ENCODE data around the gene ERC1. TPM values are rescaled to one million over a fixed set of nuclear protein-coding genes. Genes with fewer than 3 reads are reported as not detected.
"Not testable (repeated sequence)": the region's sequence is repeated elsewhere in the genome, so short reads cannot be mapped to it uniquely, and the experiment has no call there.

The ERC1 gene
- total and polyA plus RNA-seq, 9 of the 15 experiments (the other 6 are each of a cell fraction or from before 2014, with no cell fraction given): 0.74 to 11.8 (median 4.8) TPM

GRCh38 chr12:1198854-1199253 is 207.8 kb downstream of the ERC1 start:
- H3K27ac ChIP-seq (ENCODE audit: extremely low read depth, low read depth, low read length); H3K9me3 ChIP-seq (replicated peaks; ENCODE audit: control insufficient read depth, insufficient read depth, low read depth, low read length); H3K9me1 ChIP-seq (ENCODE audit: control insufficient read depth, insufficient read depth, low read length); H2AFZ ChIP-seq (ENCODE audit: low read depth, low read length); H3K79me2 ChIP-seq (ENCODE audit: control insufficient read depth, insufficient read depth, low read length); BruUV-seq (replicated peaks); H3K4me2 ChIP-seq (ENCODE audit: insufficient read depth, low read length); H3K36me3 ChIP-seq (ENCODE audit: control insufficient read depth, insufficient read depth, low read length); in situ Hi-C loops (cut with MboI); H3K4me1 ChIP-seq (replicated peaks in 1 of 2; ENCODE audit: control insufficient read depth in 2 of 2, insufficient read depth in 2 of 2, low read length in 2 of 2); FAIRE-seq; H3K27me3 ChIP-seq (ENCODE audit: control insufficient read depth in 2 of 2, insufficient read depth in 2 of 2, low read length in 2 of 2); H3K9ac ChIP-seq (ENCODE audit: insufficient read depth in 1 of 2, low read depth in 2 of 2, low read length in 2 of 2); ATAC-seq; H4K20me1 ChIP-seq (replicated peaks; ENCODE audit: control insufficient read depth, insufficient read depth, low read length); POLR2A ChIA-PET; CTCF ChIA-PET (ENCODE audit: low intra/inter-chr PET ratio); DNase-seq (ENCODE audit: extremely low read depth in 1 of 4, low spot score in 3 of 4); intact Hi-C loops (cut with micrococcal nuclease); H3K4me3 ChIP-seq: not testable (repeated sequence)
- peak in 1 of 2 experiments; percentile 58; a peak in 1 of 3 replicates for TF ChIP-seq CBX3 (IDR thresholded peaks at IDR 0.05; ENCODE audit: borderline replicate concordance in 1 of 2, low read length in 2 of 2)
- WGBS (ENCODE audit: insufficient coverage, low coverage, missing lambda C conversion rate): 92% methylated on average over 4 of the region's 5 CpGs

DNA sequence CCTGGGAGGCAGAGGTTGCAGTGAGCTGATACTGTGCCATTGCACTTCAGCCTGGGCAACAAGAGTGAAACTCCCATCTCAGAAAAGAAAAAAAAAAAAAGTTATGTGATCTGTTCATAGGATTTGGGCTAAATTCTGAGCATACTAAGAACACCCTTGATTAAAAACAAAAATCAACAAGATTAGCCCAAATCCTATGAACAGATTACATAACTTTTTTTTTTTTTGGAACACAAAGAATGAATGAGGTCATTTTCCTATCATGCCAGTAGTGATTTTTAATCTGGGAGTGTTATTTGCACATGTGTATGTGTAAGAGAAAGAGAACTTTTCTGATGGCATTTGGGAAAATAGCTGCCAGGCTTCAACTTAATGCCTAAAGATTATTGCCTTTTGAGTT is 208.7 kb downstream of the ERC1 start:
- intact Hi-C loops (cut with micrococcal nuclease): no loop called here

More for the DNA sequence above, 208.7 kb downstream of the ERC1 start:
- no peaks in the 10 kb centered on the region for H4K20me1 ChIP-seq (replicated peaks; ENCODE audit: control insufficient read depth, insufficient read depth, low read length)
- H3K9me3 ChIP-seq (replicated peaks; ENCODE audit: control insufficient read depth, insufficient read depth, low read depth, low read length): peaks cover 2% of the 10 kb centered on the region; the same call in 1 of the 2 replicates
- no peak overlapping the region for H3K4me2 ChIP-seq (ENCODE audit: insufficient read depth, low read length)
- POLR2A ChIA-PET: no interaction called here
- H3K9me1 ChIP-seq (ENCODE audit: control insufficient read depth, insufficient read depth, low read length): no peaks in the 10 kb centered on the region
- no peaks in the 10 kb centered on the region for H3K79me2 ChIP-seq (ENCODE audit: control insufficient read depth, insufficient read depth, low read length)
- CTCF ChIA-PET (ENCODE audit: low intra/inter-chr PET ratio): no interaction called here
- H3K27me3 ChIP-seq (ENCODE audit: control insufficient read depth in 2 of 2, insufficient read depth in 2 of 2, low read length in 2 of 2): no peaks in the 10 kb centered on the region
- in situ Hi-C loops (cut with MboI): no loop called here
- DNase-seq (ENCODE audit: extremely low read depth in 1 of 4, low spot score in 3 of 4) (no peak), ATAC-seq (no peak), FAIRE-seq (no peak)
- no peaks in the 10 kb centered on the region; a peak in 1 of 5 replicates for H3K4me1 ChIP-seq (replicated peaks in 1 of 2; ENCODE audit: control insufficient read depth in 2 of 2, insufficient read depth in 2 of 2, low read length in 2 of 2)
- H2AFZ ChIP-seq (ENCODE audit: low read depth, low read length): no peak overlapping the region
- no peak overlapping the region for H3K27ac ChIP-seq (ENCODE audit: extremely low read depth, low read depth, low read length)
- peaks cover 6% of the 10 kb centered on the region; the same call in 1 of the 3 replicates for H3K36me3 ChIP-seq (ENCODE audit: control insufficient read depth, insufficient read depth, low read length)
- TF ChIP-seq ZBTB26 (CRISPR knock-in tag; IDR thresholded peaks at IDR 0.05) (no peak), MYC (IDR thresholded peaks at IDR 0.05; ENCODE audit: low read depth, low read length) (no peak), MYC (CRISPR knock-in tag; IDR thresholded peaks at IDR 0.05; ENCODE audit: borderline replicate concordance, low read depth) (no peak), ELF4 (CRISPR knock-in tag; IDR thresholded peaks at IDR 0.05) (no peak), ZNF408 (CRISPR knock-in tag; IDR thresholded peaks at IDR 0.05; ENCODE audit: low read depth) (no peak), GATAD2A (IDR thresholded peaks at IDR 0.05) (no peak), ZNF212 (CRISPR knock-in tag; IDR thresholded peaks at IDR 0.05) (no peak), TOE1 (IDR thresholded peaks at IDR 0.05; ENCODE audit: borderline replicate concordance) (no peak), TOE1 (CRISPR knock-in tag; IDR thresholded peaks at IDR 0.05; ENCODE audit: borderline replicate concordance, low read depth) (no peak), RBM34 (IDR thresholded peaks at IDR 0.05; ENCODE audit: borderline replicate concordance, insufficient read depth, low read length) (no peak), ZFP1 (CRISPR knock-in tag; IDR thresholded peaks at IDR 0.05) (no peak), ZNF41 (CRISPR knock-in tag; conservative IDR thresholded peaks at IDR 0.05) (no peak)
- no TSS peak for BruUV-seq (replicated peaks)
- no peak overlapping the region for H3K9ac ChIP-seq (ENCODE audit: insufficient read depth in 1 of 2, low read depth in 2 of 2, low read length in 2 of 2)
- no peak overlapping the region for H3K4me3 ChIP-seq

Measured in K562 (cell line).